HG02678 (cell line): Measurements from ENCODE around the gene ATP6V0A1.
A peak's percentile ranks its signal among the peaks of the same experiment; 100 is the strongest.
"Not testable (repeated sequence)": the region's sequence is repeated elsewhere in the genome, so short reads cannot be mapped to it uniquely, and the experiment has no call there.

Experiments used
- ATAC-seq: cut with Tn5 transposase; IDR thresholded peaks from one replicate; pipeline ENCODE4 v1.9.1; 2021; ENCODE audit warnings: mild to moderate bottlenecking, moderate library complexity; ENCODE audit not compliant: unreplicated experiment

ATP6V0A1 gene

DNA sequence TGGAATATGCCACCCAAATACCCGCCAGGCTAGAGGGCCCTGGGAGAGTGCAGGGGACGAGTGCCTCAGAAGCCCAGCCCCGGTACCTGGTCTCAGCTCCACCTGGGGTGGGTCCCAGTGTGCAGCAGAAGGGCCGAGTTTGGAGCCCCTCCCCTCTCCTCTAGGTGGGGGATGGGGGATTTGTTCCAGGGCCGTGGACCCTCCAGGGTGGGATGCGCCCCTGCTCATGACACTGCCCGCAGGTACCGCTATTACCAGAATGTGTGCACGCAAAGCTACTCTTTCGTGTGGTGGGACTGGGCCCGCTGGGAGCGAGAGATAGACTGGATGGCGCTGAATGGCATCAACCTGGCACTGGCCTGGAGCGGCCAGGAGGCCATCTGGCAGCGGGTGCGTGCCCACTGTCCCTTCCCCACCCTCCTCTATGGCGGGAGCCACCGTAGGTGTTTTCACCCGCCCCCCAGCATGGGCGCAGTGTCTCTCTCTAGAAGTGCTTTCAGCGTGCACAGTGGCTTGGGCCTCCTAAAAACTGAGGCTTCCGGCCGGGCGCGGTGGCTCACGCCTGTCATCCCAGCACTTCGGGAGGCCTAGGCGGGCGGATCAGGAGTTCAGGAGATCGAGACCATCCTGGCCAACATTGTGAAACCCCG lies 78.6 kb downstream of the ATP6V0A1 start:
- ATAC-seq, result no peak

DNA sequence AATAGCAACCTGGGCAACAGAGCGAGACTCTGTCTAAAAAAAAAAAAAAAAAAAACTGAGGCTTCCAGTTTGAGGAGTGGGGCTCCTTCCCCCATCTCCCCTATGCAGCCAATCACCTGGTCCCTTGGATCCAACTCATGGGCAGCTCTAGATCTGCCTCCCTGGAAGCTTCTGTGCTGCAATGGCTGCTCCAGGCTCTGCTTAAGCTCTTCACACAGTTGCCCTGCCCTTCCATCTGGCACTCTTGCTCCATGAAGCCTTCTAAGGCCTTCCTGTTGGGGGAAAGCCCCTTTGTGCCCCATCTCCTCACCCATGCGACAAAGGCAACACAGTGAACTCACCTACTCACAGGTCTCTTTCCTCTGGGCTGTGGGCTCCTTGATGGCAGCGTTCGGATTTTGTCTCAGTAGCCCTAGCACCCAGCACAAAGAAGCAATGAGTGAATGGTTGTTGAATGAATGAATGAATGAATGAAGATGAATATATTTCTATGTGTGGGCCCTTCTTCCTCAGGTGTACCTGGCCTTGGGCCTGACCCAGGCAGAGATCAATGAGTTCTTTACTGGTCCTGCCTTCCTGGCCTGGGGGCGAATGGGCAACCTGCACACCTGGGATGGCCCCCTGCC lies 79.3 kb downstream of the ATP6V0A1 start:
- no peak for ATAC-seq

GRCh38 chr17:42538482-42538881 lies 79.8 kb downstream of the ATP6V0A1 start:
- no peak for ATAC-seq

DNA sequence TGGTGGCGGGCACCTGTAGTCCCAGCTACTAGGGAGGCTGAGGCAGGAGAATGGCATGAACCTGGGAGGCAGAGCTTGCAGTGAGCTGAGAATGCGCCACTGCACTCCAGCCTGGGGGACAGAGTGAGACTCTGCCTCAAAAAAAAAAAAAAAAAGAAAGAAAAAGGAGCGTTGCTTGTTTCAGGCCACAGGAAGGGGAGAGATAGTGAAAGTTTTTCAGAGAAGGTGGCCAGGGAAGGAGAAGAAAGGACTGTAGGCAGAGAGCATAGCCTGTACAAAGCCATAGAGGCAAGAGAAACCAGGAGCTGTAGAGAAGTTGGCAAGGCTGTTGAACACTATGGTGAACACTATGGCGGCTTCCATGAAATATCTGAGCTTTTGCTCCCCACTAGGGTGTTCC lies 81.9 kb downstream of the ATP6V0A1 start:
- ATAC-seq, result not testable (repeated sequence)

DNA sequence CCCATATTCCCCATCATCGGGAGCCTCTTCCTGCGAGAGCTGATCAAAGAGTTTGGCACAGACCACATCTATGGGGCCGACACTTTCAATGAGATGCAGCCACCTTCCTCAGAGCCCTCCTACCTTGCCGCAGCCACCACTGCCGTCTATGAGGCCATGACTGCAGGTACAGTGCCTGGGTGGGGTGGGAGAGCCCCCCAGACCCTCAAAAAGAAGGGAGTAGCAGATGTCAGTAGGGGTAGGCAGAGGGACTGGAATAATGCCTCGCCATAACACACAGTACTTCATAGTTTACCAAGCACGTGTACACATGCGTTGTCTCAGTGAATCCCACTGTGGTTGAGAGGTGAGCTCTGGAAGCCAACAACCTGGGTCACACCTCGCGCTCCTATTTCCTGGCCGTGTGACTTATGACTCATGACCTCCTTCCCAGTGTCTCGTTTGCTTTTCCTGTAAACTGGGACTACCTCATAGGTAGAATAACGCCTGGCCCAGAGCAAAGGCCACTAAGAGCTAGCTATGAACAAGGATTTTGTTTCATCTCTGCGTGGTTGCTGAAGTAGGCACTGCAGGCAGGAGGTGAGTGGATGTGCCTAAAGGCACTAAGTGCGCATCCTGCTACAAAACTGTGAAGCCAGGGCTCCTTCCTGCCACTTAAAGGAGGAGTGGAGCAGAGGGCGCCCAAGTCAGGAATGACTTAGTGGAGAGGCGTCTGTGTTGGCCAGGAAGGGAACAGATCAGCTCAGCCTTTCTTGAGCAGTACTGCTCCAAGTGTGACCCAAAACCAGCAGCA lies 82.6 kb downstream of the ATP6V0A1 start:
- ATAC-seq, result no peak

GRCh38 chr17:42543190-42544079 lies 84.8 kb downstream of the ATP6V0A1 start:
- ATAC-seq, result no peak

DNA sequence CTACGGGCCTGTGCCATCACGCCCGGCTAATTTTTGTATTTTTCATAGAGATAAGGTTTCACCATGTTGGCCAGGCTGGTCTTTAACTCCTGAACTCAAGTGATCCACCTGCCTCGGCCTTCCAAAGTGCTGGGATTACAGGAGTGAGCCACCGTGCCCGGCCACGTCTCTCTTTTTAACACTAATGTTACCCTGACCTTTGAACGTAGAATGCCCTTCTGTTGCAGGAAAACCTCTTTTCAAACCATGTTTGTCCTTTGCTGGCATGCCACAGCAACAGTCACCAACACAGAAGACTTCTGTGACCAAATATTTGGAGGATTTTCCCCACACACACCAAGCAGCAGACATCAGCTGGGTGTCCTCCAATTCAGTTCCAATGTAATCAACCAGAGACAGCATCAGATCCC lies 86.2 kb downstream of the ATP6V0A1 start:
- ATAC-seq, result no peak

DNA sequence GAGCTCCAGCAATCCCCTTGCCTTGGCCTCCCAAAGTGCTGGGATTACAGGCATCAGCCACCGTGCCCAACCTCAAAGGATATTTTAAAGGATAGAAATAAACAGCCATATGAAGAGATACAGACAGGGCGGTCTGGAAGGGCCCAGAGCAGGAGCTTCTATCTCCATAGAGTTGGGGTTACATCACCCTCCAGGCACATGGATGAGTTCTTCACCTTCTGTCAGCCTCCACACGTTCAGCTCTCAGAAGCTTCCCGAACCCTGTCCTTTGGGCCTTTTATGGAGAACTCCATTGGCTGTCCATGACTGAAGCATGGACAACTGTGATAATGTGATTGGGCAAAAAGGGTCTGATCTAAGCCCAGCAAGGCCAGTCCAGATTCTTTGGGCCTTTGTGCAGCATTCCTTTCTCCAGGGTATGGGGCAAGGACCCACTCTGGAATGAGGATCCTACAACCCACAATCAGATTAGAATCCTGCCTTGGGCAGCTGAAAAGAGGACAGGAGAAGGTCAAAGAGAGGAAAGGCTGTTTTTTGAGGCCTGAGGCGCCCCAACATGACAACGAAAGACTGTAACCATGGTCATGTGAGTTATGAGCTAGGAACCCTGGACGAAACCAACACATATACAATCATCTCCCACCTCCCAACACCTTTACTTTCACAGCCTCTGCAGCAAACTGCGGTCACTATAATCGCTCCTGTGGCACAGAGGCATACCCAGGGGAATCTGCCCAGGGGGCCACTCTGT lies 87.3 kb downstream of the ATP6V0A1 start:
- not testable (repeated sequence) for ATAC-seq

GRCh38 chr17:42547001-42547461 lies 88.4 kb downstream of the ATP6V0A1 start:
- no peak for ATAC-seq

DNA sequence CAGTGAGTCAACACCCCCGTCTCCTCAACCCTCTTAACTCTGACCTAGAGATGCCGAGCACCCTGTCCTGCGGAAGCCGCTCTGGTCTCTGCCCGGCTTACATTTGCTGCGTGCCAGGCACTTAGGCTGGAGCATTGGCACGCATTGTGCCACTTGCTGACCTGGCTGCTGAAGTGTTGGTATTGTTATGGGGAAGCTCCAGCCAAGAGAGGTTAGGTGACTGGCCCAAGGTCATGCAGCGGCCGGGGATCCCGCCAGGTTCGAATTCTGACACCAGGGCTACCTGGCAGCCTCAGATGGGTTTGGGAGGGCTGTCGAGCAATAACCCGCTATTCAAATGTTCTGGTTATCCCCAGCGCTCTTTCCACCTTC lies 89.0 kb downstream of the ATP6V0A1 start:
- ATAC-seq, result no peak

GRCh38 chr17:42548070-42548837 lies 89.6 kb downstream of the ATP6V0A1 start:
- peak; percentile 73 for ATAC-seq

DNA sequence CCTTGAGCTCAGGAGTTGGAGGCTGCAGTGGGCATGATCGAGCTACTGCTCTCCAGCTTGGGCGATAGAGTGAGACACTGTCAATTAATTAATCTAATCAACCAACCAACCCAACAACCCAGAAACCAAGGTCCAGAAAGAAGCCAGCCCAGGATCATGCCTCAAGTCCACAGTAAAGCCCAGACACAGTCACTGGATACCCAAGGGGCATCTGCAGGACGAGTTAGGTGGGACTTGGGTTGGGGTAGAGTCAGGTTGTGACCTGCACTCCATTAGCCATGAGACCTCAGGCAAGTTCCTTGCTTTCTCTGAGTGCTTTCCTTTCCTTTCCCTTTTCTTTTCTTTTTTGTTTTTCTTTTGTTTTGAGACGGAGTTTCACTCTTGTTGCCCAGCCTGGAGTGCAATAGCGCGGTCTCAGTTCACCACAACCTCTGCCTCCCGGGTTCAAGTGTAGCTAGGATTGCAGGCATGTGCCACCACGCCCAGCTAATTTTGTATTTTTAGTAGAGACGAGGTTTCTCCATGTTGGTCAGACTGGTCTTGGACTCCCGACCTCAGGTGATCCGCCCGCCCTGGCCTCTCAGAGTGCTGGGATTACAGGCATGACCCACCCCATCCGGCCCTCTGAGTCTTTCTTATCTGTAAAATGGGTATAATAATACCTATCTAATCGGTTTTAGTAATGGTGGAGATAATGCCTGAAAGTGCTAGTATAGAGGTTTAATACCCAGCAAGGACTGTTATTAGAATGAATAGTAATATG lies 90.5 kb downstream of the ATP6V0A1 start:
- ATAC-seq, result no peak

GRCh38 chr17:42552736-42553135 lies 94.1 kb downstream of the ATP6V0A1 start, which contains the start of gene HSD17B1:
Gene HSD17B1 (plus strand): TSS chr17:42552923. CDS start chr17:42552934, 11 bp downstream.
- not testable (repeated sequence) for ATAC-seq

- no peak for ATAC-seq
These were observed 94.6 kb downstream of the ATP6V0A1 start for GRCh38 chr17:42553161-42553818.

DNA sequence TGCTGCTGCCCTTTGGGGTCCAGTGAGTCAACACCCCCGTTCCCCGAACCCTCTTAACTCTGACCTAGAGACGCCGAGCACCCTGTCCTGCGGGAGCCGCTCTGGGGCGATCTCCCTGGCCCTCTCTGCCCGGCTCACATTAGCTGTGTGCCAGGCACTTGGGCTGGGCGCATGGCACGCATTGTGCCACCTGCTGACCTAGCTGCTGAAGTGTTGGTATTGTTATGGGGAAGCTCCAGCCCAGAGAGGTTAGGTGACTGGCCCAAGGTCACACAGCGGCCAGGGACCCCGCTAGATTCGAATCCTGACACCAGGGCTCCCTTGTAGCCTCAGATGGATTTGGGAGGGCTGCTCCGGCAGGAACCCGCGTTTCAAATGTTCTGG lies 95.2 kb downstream of the ATP6V0A1 start:
- no peak for ATAC-seq

GRCh38 chr17:42554250-42555121 lies 95.8 kb downstream of the ATP6V0A1 start:
- ATAC-seq, result peak; percentile 90

DNA sequence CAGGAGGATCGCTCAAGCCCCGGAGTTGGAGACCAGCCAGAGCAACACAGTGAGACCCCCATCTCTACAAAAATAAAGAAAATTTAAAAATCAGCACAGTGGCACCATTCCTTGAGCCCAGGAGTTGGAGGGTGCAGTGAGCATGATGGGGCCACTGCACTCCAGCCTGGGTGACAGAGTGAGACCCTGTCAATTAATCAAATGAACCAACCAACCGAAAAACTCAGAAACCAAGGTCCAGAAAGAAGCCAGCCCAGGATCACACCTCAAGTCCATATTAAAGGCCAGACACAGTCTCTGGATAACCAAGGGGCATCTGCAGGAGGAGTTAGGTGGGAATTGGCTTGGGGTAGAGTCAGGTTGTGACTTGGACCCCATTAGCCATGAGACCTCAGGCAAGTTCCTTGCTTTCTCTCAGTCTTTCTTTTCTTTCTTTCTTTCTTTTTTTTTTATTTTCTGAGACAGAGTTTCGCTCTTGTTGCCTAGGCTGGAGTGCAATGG lies 96.5 kb downstream of the ATP6V0A1 start:
- ATAC-seq, result no peak
